GM18498 (cell line): Measurements from ENCODE around the gene PCDHB3.
"Not testable (repeated sequence)": the region's sequence is repeated elsewhere in the genome, so short reads cannot be mapped to it uniquely, and the experiment has no call there.

ENCODE experiments used
- ATAC-seq: cut with Tn5 transposase; IDR thresholded peaks from one replicate; pipeline ENCODE4 v1.9.1; 2021; ENCODE audit warnings: mild to moderate bottlenecking, moderate library complexity; ENCODE audit not compliant: unreplicated experiment

Gene PCDHB3

GRCh38 chr5:141100243-141100805 is at the start of gene PCDHB3:
Gene PCDHB3, plus strand, starts transcription at chr5:141100473. Its CDS starts 177 bp downstream, at chr5:141100650.
- ATAC-seq: no peak

- no peak for ATAC-seq
These were observed 49.4 kb upstream of the PCDHB3 start, which contains the start of gene PCDHB1 for GRCh38 chr5:141050622-141051520. Gene PCDHB1, plus strand, starts transcription at chr5:141051374. Its CDS starts 97 bp downstream, at chr5:141051471.

DNA sequence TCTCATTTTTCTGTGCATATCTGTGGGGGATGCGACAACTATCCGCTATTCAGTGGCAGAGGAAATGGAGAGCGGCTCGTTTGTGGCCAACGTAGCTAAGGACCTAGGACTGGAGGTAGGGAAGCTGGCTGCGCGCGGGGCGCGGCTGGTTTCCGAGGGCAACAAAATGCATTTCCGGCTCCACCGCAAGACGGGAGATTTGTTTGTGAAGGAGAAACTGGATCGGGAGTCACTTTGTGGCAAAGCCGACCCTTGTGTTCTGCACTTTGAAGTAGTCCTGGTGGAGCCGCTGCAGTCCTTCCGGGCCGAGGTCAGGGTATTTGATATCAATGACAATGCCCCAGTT is 48.8 kb upstream of the PCDHB3 start:
- ATAC-seq: no peak

DNA sequence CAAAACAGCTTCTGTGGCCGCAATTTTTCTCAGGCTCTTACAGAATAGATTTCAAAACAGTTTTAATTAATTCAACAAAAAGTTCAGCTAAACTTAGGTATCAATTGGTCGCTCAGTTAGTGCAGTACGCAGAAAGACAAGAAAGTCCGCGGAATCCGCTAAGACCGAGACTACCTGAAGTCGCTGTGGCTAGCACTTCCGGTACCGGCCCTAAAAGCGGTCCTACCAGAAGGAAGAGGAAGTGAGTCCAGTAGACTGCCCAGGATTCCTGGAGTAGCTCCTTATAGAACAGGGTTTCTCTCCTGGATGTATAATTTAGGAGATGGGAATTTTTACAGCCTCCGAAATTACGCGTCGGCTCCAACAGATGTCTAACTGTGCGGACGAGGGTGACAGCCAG is 22.4 kb upstream of the PCDHB3 start:
- no peak for ATAC-seq

DNA sequence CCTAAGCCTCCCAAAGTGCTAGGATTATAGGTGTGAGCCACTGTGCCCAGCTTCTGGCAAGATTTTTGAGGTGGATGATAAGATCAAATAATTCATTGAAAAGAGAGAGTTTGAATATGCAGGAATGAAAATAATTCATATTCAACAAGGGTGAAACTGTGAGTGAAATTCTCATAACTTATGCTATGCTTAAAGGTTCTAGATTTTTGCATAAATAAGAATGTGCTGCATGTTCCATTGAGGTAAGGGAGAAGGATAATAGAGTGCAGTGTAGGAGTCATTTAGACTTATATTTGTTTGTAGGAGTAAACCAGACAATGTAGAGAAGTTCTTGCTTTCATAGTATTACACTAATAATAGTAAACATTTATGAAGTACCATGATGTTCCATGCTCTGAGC is 18.0 kb upstream of the PCDHB3 start:
- ATAC-seq: no peak

DNA sequence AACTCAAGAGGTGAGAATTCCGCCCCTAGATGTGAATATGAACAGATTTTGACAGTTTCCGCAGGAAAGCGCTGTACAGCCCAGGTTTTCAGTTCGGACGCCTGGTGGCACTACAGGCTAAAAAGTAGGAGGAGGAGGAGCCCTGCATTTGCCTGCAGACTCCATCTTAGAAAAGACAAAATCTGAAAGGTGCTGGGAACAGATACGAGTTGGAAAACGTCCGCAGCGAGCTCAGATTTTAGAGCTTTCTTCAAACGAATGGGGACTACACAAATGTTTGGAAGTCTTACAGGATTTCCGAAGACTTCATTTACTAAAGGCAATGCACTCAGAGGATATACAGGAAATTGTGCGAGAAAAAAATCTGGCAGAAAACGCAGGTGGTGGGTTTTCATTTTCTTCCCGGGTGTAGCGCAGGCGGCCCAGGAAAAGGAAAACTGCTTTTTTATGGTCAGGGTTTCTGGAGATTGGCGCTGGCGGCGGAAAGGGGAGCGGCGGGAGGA is 15.7 kb upstream of the PCDHB3 start:
- ATAC-seq: no peak

- ATAC-seq: no peak
These were observed 5.6 kb upstream of the PCDHB3 start, which contains the start of gene PCDHB2 for GRCh38 chr5:141094481-141095262. Gene PCDHB2, plus strand, starts transcription at chr5:141094615. Its CDS starts 176 bp downstream, at chr5:141094791.

DNA sequence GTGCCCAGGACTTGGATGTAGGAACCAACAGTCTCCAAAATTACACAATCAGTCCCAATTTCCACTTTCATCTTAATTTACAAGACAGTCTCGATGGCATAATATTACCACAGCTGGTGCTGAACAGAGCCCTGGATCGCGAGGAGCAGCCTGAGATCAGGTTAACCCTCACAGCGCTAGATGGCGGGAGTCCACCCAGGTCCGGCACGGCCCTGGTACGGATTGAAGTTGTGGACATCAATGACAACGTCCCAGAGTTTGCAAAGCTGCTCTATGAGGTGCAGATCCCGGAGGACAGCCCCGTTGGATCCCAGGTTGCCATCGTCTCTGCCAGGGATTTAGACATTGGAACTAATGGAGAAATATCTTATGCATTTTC is 5.0 kb upstream of the PCDHB3 start:
- ATAC-seq: no peak

GRCh38 chr5:141096181-141096580 is 4.1 kb upstream of the PCDHB3 start:
- ATAC-seq: not testable (repeated sequence)

- not testable (repeated sequence) for ATAC-seq
These were observed 3.7 kb upstream of the PCDHB3 start for GRCh38 chr5:141096586-141096985.

- no peak for ATAC-seq
These were observed 786 bp downstream of the PCDHB3 start for GRCh38 chr5:141101059-141101458.

GRCh38 chr5:141102070-141102469 is 1.8 kb downstream of the PCDHB3 start:
- not testable (repeated sequence) for ATAC-seq

- not testable (repeated sequence) for ATAC-seq
These were observed 2.2 kb downstream of the PCDHB3 start for GRCh38 chr5:141102471-141102870.

GRCh38 chr5:141105350-141105749 is 5.1 kb downstream of the PCDHB3 start:
- ATAC-seq: no peak

DNA sequence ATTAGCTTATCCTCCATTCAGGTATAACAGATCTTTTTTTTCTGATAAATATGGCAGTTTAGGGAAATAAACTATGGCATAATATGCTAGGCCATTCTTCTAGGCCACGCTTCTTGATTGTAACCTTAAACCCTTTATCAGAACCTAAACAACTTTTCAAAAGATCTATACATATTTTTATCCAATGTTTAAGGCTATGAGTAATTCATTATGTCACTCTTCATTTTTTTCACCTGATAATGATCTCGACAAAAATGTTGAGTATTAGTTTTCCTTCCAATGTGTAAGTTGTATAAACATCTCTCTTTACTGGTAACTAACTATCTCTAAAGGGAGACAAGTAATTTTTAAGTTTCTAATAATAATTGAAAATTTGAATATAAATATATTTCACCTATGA is 19.0 kb downstream of the PCDHB3 start:
- no peak for ATAC-seq

DNA sequence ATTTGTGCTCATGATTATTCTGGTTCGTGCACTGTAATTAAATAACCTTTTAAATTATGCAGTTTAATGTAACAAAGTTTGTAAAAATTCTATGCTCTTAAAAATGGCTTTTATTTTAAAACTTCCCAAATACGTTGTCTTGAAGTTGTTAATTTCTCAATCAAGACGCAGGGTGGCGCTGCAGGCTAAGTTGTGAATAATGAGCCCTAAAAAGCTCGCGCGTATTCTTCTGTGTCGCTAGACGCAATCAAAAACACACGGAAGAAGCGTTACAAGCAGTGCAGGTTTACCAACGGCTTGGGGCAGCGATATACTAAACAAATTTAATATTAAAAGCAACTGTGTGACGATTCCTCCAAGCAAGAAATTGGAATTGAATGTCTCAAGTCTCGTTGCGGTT is 21.3 kb downstream of the PCDHB3 start, which contains the start of gene PCDHB4:
Gene PCDHB4 (plus strand): TSS at position 256 of the 400 bp plus-strand sequence. CDS start 181 bp downstream, outside the sequence.
- ATAC-seq: no peak

DNA sequence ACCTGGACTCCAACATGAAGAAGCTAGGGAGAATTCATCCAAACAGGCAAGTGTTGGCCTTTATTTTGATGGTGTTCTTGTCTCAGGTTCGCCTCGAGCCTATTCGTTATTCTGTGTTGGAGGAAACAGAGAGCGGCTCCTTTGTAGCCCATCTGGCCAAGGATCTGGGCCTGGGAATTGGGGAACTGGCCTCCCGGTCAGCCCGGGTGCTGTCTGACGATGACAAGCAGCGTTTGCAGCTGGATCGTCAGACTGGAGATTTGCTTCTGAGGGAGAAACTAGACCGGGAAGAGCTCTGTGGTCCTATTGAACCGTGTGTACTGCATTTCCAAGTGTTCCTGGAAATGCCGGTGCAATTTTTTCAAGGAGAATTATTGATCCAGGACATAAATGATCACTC is 21.7 kb downstream of the PCDHB3 start:
- no peak for ATAC-seq

- ATAC-seq: not testable (repeated sequence)
These were observed 23.3 kb downstream of the PCDHB3 start for GRCh38 chr5:141123396-141124135.

DNA sequence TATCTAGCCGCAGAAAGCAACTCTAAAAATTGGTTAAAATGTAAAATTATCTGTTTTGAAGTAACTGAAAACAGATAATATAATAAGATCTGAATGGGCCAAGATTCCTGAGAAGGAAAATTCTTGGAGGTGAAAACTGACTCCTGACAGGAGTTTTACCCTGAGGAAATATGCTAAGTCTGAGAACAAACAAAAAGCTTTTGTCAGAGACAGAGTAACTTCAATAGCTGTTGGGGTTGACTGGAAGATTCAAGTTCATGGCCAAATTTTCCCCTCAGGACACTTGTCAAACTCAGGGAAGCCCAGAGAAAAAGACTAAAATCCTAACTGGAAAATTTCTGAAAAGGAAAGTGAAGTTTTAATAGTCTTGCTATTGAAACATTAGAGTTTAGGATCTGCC is 27.0 kb downstream of the PCDHB3 start:
- no peak for ATAC-seq

DNA sequence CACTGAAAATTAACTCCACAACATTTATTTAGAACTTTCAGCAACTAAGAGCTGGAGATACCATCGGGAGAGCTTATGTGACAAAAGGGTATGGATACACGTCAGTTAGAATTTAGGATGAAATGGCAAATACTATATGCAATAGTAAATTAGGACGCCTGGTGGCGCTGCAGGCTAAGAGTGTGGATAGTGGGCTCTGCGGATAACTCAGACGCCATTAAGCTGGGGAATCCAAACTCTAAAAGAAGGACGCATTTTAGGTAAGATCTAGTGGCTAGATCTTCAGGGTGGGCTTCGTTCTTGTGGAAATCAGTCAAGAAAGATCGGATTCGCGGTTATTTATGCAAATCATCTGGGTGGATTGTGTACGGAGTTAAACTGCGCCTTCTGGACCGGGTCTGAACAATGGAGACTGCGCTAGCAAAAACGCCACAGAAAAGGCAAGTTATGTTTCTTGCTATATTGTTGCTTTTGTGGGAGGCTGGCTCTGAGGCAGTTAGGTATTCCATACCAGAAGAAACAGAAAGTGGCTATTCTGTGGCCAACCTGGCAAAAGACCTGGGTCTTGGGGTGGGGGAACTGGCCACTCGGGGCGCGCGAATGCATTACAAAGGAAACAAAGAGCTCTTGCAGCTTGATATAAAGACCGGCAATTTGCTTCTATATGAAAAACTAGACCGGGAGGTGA is 34.9 kb downstream of the PCDHB3 start, which contains the start of gene PCDHB5:
Gene PCDHB5 (plus strand): TSS at position 177 of the 688 bp plus-strand sequence. CDS start 229 bp downstream, at position 406.
- ATAC-seq: no peak
